ENCODE results near the gene ST6GAL2.

ST6GAL2 gene

GRCh38 chr2:106864051-106864450 is 21.9 kb downstream of the ST6GAL2 start:
- no peak for DNase-seq (ENCODE audit: low spot score)

- DNase-seq (ENCODE audit: low spot score) = no peak
Measured at GRCh38 chr2:106863387-106863786, 22.6 kb downstream of the ST6GAL2 start.

- DNase-seq (ENCODE audit: low spot score) = no peak
Measured at GRCh38 chr2:106859498-106859897, 26.5 kb downstream of the ST6GAL2 start.

- DNase-seq (ENCODE audit: low spot score) = no peak
Measured at GRCh38 chr2:106858810-106859209, 27.2 kb downstream of the ST6GAL2 start.

DNA sequence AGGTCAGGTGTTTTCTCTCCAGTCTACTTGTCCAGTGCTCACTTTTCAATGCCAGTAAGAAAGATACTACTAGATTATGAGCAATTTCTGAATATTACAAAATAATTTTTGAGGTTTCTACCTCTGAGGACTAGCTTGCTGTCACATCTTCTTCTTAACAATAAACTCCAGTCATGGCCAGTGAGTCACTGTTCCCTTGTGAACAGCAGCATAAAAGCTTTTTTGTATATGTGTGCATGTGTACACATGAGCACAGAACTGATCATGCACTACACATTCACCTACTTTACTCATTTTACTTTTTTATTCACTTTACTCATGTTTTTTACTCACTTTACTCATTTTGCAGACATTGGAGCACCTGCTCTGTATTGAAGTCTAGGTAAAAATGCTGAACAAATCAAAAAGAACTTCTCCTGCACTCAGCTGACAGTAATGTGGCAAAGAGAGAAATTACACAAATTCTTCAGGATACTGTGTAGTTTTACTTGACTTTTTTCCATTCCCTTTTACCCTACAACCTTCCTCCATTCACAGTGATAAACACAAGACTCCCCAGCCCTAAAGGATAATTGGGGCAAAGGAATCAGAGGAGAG is 28.0 kb downstream of the ST6GAL2 start:
- DNase-seq (ENCODE audit: low spot score) = no peak

DNA sequence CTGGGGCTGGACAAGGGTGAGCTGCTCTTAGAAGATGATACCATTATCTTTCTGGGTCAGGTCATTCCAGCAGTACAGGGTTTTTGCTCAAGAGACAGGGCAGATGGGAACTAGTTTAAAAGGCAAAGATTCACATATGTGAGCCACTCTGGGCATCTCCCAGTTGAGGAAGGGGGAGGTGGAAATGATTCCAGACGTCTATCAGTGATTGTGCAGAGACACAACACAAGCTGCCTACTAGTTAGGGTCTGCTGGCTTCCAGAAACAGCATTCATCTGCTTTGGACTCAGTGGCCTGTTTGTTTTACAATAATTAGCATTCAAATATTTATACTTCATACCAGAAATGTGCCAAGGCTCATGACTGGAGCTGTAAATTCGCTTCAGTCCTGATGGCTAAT is 32.3 kb downstream of the ST6GAL2 start:
- DNase-seq (ENCODE audit: low spot score) = no peak

GRCh38 chr2:106851881-106852501 is 34.0 kb downstream of the ST6GAL2 start:
- no peak for DNase-seq (ENCODE audit: low spot score)

DNA sequence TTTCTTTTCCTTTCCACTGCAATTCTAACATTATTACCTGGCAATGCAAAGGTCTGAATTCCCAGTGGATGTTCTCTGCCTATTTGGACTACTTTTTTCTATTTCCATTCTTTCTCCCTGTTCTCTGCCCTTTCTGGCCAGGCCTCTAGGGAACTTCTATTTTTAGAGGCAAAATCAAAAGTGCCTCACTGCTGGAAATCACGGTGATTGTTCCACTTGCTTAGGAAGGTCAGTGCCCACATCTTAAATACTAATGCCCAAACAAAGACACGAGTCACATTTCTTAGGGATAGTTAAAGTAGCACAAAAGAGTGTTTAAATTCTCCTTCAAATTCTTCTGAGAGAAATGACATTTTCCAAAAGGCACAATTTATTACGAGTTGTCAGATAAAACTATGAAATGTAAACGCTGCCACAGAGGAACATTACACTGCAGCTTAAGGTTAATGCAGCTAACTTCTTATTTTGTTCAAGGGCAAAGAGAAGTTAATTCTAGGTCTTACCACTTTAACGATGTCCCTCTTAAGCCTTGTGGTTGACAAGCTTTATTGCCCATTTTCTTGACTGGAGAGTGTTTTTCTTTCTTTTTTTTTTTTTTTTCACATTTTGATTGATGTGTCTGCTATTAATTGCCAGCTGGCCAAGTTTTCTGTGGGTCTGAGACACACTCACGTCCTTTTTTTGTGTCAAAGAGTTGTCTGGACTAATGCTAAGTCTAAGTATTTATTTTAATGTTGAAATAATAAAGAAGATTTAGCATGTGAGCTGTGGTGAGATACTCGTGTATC is 34.7 kb downstream of the ST6GAL2 start:
- no peak for DNase-seq (ENCODE audit: low spot score)

- DNase-seq (ENCODE audit: low spot score) = no peak
Measured at GRCh38 chr2:106849253-106849652, 36.7 kb downstream of the ST6GAL2 start.

DNA sequence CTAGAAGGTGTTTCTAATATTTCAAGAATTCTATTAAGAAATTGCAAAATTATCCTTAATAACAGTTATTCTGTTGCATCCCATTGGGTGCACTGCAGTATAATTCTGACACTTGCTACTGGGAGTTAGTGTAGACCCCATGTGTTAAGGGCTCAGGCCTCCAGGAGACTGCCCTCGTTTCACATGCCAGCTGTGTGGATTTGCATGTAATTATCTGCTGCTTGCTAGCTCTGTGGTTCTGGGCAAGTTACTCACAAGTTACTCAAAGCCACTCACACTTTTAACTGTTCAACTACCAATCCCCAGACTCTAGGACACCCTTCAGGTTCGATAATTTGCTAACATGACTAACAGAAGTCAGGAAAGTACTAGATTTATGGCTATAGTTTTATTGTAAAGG is 38.6 kb downstream of the ST6GAL2 start:
- no peak for DNase-seq (ENCODE audit: low spot score)

- no peak for DNase-seq (ENCODE audit: low spot score)
Measured at GRCh38 chr2:106845716-106846115, 40.3 kb downstream of the ST6GAL2 start.

DNA sequence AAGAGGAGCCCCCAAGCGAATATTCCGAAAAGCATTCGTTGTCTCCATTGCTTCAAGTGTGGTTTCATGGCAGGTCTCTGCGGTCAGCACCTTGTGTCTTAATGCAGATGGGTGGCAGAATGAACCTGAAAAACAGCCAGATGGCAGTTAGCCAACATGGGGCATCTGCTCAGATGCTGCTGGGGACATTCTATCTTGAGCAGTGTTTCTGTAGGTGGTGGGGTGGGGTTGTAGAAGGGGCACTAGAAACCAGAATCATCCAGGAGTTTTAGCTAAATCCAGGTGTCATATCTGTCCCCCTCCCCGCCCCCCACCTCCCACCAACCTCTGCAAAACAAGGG is 42.1 kb downstream of the ST6GAL2 start:
- no peak for DNase-seq (ENCODE audit: low spot score)

DNA sequence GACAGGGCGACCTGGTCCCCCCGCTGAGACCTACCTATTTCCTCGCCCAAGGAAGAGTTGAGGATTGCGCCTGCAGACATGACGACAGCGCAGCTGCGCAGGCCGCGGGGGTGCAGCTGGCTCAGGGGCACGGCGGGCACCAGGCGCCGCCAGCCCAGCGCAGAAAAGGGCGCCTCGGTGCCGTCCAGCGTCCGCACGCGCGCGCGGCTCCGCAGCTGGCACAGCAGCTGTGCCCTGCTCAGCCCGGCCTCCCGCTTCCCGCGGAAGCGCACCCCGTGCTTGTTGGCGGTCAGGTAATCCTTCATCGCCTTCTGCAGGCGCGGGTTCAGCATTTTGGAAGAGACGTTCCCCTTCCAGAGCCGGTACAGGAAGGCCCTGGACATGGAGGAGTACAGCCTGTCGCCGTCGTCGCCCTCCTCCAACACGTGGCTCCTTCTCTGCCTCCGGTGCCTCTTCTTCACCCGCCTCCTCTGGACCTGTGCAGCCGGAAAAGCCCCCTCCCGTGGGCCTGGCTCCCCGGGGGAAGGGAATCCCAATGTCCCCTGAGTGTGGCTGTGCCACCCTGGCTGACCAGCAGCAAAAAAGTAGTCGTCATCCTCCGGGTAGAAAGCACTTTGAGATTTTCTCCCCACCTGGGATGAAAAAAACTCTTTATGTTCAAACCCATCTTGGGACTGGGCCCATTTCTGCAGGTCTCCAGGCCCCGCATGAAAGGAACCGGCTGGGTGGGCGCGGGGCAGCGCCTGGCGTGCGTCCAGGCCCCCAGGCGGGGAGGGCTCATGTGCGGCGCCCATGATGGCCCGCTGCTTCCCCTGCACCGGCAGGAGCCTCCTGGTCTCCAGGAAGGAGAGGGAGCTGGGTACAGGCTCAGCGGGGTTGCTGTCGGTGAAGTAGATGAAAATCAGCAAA is 42.7 kb downstream of the ST6GAL2 start:
- DNase-seq (ENCODE audit: low spot score) = no peak

DNA sequence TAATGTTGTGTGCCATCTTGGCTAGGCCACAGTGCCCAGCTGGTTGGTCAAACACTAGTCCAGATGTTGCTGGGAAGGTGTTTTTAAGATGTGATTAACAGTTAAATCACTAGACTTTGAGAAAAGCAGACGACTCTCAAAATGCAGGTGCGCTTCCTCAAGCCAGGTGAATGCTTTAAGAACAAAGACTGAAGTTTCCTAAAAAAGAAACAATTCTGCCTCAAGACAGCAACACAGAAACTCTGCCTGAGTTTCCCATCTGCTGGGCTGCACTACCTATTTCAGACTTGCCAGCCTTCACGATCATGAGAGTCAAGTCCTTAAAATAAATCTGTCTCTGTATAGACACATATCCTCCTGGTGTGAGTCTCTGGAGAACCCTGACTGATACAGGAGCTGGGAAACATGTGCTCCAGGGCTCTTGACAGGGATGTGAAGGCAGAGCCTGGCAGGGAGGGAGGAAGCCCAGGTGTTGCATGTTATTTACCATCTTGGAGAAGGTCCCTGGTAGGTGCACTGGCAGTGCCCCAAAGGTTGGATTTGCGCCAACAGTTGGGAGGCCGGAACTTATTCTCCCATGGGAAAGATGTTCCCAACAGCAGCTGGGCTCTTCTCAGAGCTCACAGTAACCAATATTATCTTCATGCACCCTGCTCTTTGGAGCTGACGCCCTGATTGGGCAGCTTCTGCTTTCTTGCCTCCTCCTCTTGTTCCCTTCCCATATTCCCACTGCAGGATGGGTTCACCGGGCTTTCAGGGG is 43.9 kb downstream of the ST6GAL2 start:
- no peak for DNase-seq (ENCODE audit: low spot score)

DNA sequence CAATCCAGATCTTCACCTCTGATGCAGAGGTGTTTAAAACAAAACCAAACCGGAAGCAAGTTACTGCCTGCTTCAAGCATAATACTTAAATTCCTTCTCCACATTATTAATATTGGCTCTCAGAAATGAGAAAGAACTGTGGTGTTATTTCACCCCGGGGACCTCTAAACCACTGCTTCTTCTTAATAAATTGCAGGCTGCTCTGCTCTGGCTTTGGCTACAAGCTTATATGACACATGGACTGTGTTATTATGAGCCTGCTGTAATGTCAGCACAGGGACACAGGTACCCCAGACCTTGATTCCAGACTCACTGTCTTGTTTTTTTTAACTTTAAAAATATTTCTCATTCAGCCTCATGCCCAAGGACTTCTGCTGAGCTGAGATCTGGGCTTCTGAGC is 45.1 kb downstream of the ST6GAL2 start:
- no peak for DNase-seq (ENCODE audit: low spot score)

DNA sequence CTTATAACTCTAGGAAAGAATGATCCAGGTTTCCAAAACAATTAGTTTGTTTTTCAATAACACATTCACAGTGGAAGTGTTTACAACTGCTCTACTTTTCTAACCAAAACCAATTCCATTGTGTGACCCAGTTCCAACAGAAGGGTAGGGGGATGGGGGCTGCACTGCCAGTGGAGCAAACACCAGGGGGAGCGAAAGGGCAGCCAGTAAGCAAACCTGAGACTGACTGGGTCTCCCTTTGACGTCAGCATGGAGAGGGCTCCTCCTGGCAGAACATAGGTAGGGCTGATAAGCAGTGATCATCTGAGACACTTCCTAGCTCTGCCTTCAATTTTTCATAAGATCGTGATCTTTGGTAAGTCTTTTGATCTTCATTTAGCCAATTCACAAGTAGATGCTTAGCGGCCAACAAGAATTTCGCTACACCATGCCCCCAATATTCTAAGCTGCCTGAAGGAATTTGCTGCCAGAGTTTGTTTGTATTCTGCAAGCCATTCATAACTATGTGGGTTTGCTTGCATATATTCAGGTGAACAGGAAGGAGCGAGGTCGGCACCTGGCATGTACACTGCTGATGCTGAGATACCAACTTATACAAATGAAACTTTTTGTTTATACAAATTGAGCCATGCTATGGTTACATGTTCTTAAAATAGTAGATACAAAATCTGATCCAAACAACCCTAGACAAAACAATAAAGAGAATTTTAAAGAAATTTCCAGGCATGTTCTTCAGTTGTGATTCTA is 45.9 kb downstream of the ST6GAL2 start:
- DNase-seq (ENCODE audit: low spot score) = no peak

- no peak for DNase-seq (ENCODE audit: low spot score)
Measured at GRCh38 chr2:106833256-106833655, 52.7 kb downstream of the ST6GAL2 start.

GRCh38 chr2:106831816-106832569 is 54.0 kb downstream of the ST6GAL2 start:
- no peak for DNase-seq (ENCODE audit: low spot score)

GRCh38 chr2:106831241-106831640 is 54.7 kb downstream of the ST6GAL2 start:
- no peak for DNase-seq (ENCODE audit: low spot score)

DNA sequence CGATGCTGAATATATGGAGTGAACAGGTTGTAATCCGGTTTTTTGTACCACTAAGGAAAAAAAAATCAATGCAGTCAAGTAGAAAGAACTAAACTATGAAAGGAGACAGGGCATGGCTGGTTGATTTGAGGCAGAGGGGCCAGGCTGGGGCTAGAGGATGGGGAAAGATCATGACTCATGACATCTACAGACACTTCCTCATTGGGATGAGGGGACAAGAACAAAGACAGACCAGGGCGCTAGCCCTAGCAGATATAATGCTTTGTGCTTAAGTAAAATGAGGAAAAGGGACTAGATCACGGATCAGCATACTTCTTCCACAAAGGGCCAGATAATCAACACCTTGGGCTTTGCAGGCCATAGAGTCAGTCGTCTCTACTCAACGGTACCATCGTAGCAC is 55.8 kb downstream of the ST6GAL2 start:
- no peak for DNase-seq (ENCODE audit: low spot score)
